ENCODE measurements around the gene CNTN4.

Gene CNTN4

DNA sequence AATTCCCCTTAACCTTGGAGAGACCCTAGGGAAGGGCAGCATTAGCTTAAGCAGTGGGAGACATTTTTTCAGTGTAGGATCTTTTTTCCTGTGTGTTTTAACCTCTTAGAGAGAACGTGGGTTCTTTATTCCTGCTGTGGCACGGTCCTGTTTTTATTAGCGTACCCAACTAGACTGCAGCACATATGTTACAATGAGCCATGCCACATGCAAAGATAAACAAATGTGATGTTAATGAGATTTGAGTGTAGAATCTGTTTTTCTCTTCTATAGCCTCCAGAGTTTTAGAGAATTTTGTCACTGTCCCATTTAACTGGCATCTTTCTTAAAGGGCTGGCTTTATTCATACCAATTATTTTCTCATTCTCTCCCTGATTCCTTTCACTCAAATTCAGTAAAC lies 347.5 kb downstream of the CNTN4 start:
- H3K4me3 ChIP-seq (ENCODE audit: low read length in 2 of 2), result no peak overlapping the region
- no peaks in the 10 kb centered on the region for H3K4me1 ChIP-seq (ENCODE audit: control insufficient read depth in 2 of 2, insufficient read depth in 2 of 2, low read length in 2 of 2)
- H3K36me3 ChIP-seq (ENCODE audit: control insufficient read depth in 2 of 2, insufficient read depth in 2 of 2, low read length in 2 of 2), result no peaks in the 10 kb centered on the region
- H3K27me3 ChIP-seq (ENCODE audit: control insufficient read depth in 2 of 2, insufficient read depth in 2 of 2, low read length in 2 of 2), result no peaks in the 10 kb centered on the region
- H3K9me3 ChIP-seq (ENCODE audit: control insufficient read depth in 2 of 2, low read length in 2 of 2), result no peaks in the 10 kb centered on the region
- no peak overlapping the region for H3K27ac ChIP-seq (ENCODE audit: low read depth in 2 of 2, low read length in 2 of 2)
- no peak overlapping the region for H3K9ac ChIP-seq (ENCODE audit: low read depth in 1 of 2, low read length in 2 of 2)

DNA sequence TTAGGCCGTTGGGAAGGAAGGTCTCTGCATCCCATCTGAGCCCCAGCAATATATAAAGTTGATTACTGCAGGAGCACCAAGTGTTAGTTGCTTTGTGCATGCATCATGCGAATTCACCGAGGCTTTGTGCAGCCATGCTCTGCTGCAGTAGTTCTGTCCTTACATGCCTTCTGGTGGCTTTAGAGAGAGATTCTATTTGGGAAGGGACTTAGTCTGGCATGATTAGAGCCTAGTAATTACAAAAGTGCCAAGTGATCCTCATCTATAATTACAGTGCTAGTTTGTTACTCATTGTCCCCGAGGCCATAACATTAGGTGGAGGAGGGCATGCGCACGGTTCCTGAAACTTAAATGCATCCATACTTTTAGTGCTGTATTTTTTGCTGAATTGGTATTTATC lies 353.6 kb downstream of the CNTN4 start:
- Histone ChIP-seq H3K9me3 (ENCODE audit: control insufficient read depth in 2 of 2, low read length in 2 of 2) (no peaks in the 10 kb centered on the region), H3K4me1 (ENCODE audit: control insufficient read depth in 2 of 2, insufficient read depth in 2 of 2, low read length in 2 of 2) (no peaks in the 10 kb centered on the region), H3K36me3 (ENCODE audit: control insufficient read depth in 2 of 2, insufficient read depth in 2 of 2, low read length in 2 of 2) (no peaks in the 10 kb centered on the region), H3K9ac (ENCODE audit: low read depth in 1 of 2, low read length in 2 of 2) (no peak overlapping the region), H3K27me3 (ENCODE audit: control insufficient read depth in 2 of 2, insufficient read depth in 2 of 2, low read length in 2 of 2) (no peaks in the 10 kb centered on the region), H3K27ac (ENCODE audit: low read depth in 2 of 2, low read length in 2 of 2) (no peak overlapping the region), H3K4me3 (ENCODE audit: low read length in 2 of 2) (no peak overlapping the region)

DNA sequence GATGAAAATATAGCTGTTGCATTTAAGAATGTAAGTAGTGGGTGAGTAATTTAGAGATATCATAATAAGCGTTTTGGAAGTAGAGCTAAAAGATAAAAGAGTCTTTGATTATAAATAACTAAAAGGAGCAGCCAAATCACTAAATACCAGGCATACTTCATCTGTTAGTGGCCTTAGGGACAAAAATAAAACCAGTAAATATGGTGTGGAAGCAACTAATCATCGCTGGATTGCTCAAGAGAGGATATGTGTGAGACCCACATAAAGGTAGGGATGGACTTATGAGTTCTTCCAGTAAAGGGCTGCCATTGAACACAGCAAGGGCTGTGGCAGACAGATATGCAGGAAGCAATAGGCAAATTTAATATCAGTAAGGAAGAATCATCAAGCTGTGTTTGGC lies 356.2 kb downstream of the CNTN4 start:
- Histone ChIP-seq H3K4me1 (ENCODE audit: control insufficient read depth in 2 of 2, insufficient read depth in 2 of 2, low read length in 2 of 2) (no peaks in the 10 kb centered on the region), H3K9me3 (ENCODE audit: control insufficient read depth in 2 of 2, low read length in 2 of 2) (no peaks in the 10 kb centered on the region), H3K9ac (ENCODE audit: low read depth in 1 of 2, low read length in 2 of 2) (no peak overlapping the region), H3K27me3 (ENCODE audit: control insufficient read depth in 2 of 2, insufficient read depth in 2 of 2, low read length in 2 of 2) (no peaks in the 10 kb centered on the region), H3K4me3 (ENCODE audit: low read length in 2 of 2) (no peak overlapping the region), H3K36me3 (ENCODE audit: control insufficient read depth in 2 of 2, insufficient read depth in 2 of 2, low read length in 2 of 2) (no peaks in the 10 kb centered on the region), H3K27ac (ENCODE audit: low read depth in 2 of 2, low read length in 2 of 2) (no peak overlapping the region)

DNA sequence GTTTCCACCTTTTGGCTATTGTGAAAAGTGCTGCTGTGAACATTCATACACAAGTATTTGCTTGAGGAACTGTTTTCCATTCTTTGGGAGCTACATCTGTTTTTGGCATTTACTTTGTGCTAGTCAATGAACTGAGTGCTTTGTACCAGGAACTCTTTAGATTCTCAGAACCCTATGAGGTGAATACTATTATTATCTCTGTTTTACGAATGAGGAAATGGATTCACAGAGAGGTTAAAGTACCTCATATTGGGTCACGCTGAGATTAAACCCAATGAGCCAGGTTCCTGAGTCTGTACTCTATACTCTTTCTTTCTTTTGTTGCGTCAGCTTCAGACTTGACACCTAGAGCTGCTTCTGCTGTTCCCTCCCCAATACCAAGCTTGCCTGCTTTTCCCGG lies 358.1 kb downstream of the CNTN4 start:
- H3K9me3 ChIP-seq (ENCODE audit: control insufficient read depth in 2 of 2, low read length in 2 of 2), result no peaks in the 10 kb centered on the region
- H3K27me3 ChIP-seq (ENCODE audit: control insufficient read depth in 2 of 2, insufficient read depth in 2 of 2, low read length in 2 of 2), result no peaks in the 10 kb centered on the region
- H3K27ac ChIP-seq (ENCODE audit: low read depth in 2 of 2, low read length in 2 of 2), result no peak overlapping the region
- no peaks in the 10 kb centered on the region for H3K4me1 ChIP-seq (ENCODE audit: control insufficient read depth in 2 of 2, insufficient read depth in 2 of 2, low read length in 2 of 2)
- H3K9ac ChIP-seq (ENCODE audit: low read depth in 1 of 2, low read length in 2 of 2), result no peak overlapping the region
- no peaks in the 10 kb centered on the region for H3K36me3 ChIP-seq (ENCODE audit: control insufficient read depth in 2 of 2, insufficient read depth in 2 of 2, low read length in 2 of 2)
- H3K4me3 ChIP-seq (ENCODE audit: low read length in 2 of 2), result no peak overlapping the region

DNA sequence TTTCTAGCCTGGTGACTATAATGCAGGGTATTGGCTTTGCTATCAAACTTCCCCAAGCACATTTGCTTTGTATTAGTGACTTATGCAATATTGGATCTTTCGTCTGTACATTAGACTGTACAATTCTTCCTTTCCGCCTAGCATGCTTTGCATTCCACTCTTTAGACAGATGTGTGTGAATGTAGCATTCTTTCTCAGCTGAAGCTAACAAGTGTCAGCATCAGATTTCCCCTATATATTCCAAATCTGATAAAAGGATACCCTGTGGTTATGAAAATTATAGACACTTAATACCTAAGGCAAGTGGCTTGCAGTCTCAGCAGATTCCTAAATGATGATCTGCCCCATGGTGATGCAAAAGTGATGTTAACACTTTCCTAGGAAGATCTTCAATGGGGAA lies 360.1 kb downstream of the CNTN4 start:
- Histone ChIP-seq H3K36me3 (ENCODE audit: control insufficient read depth in 2 of 2, insufficient read depth in 2 of 2, low read length in 2 of 2) (no peaks in the 10 kb centered on the region), H3K4me1 (ENCODE audit: control insufficient read depth in 2 of 2, insufficient read depth in 2 of 2, low read length in 2 of 2) (no peaks in the 10 kb centered on the region), H3K9me3 (ENCODE audit: control insufficient read depth in 2 of 2, low read length in 2 of 2) (no peaks in the 10 kb centered on the region), H3K27me3 (ENCODE audit: control insufficient read depth in 2 of 2, insufficient read depth in 2 of 2, low read length in 2 of 2) (no peaks in the 10 kb centered on the region), H3K9ac (ENCODE audit: low read depth in 1 of 2, low read length in 2 of 2) (no peak overlapping the region), H3K27ac (ENCODE audit: low read depth in 2 of 2, low read length in 2 of 2) (no peak overlapping the region), H3K4me3 (ENCODE audit: low read length in 2 of 2) (no peak overlapping the region)

DNA sequence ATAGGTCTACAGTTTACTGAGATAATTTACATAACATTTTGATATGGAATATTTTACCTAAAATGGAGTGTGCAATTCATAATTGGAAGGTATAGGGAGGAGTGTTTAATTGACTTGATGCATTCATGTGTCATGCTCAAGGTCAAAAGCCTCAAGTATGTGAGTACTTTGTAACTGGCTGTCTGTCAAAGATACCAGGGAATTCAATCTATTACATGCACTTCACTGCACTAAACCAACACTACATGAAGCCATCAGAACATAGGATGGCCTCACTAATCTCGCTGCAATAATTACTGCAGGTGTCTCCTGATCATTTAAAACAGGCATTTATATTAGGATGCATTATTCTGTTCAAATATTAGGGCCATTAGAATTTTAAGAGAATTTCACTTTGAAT lies 367.2 kb downstream of the CNTN4 start:
- H3K9me3 ChIP-seq (ENCODE audit: control insufficient read depth in 2 of 2, low read length in 2 of 2), result no peaks in the 10 kb centered on the region
- H3K36me3 ChIP-seq (ENCODE audit: control insufficient read depth in 2 of 2, insufficient read depth in 2 of 2, low read length in 2 of 2), result no peaks in the 10 kb centered on the region
- no peaks in the 10 kb centered on the region for H3K27me3 ChIP-seq (ENCODE audit: control insufficient read depth in 2 of 2, insufficient read depth in 2 of 2, low read length in 2 of 2)
- no peaks in the 10 kb centered on the region for H3K4me1 ChIP-seq (ENCODE audit: control insufficient read depth in 2 of 2, insufficient read depth in 2 of 2, low read length in 2 of 2)
- H3K4me3 ChIP-seq (ENCODE audit: low read length in 2 of 2), result no peak overlapping the region
- no peak overlapping the region for H3K27ac ChIP-seq (ENCODE audit: low read depth in 2 of 2, low read length in 2 of 2)
- no peak overlapping the region for H3K9ac ChIP-seq (ENCODE audit: low read depth in 1 of 2, low read length in 2 of 2)

DNA sequence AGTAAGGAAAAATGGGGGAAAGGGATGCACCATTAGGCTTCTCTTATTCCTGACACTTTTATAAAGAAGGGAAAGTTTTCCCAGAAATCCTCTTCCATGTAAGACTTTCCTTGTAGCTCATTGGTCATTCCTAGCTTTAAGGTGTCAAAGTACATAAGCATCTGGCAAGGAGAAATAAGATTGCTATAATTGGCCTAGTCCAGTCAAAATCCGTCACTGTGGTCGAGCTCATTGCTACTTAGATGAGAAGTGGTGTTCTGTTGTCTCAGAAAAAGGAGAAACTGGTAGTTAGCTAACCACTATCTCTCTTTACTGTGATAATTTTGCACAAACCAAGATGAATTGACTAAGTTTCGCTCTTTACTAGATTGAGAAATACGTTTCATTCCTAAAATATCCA lies 370.1 kb downstream of the CNTN4 start:
- H3K9me3 ChIP-seq (ENCODE audit: control insufficient read depth in 2 of 2, low read length in 2 of 2), result no peaks in the 10 kb centered on the region
- H3K9ac ChIP-seq (ENCODE audit: low read depth in 1 of 2, low read length in 2 of 2), result no peak overlapping the region
- no peaks in the 10 kb centered on the region for H3K36me3 ChIP-seq (ENCODE audit: control insufficient read depth in 2 of 2, insufficient read depth in 2 of 2, low read length in 2 of 2)
- H3K4me3 ChIP-seq (ENCODE audit: low read length in 2 of 2), result no peak overlapping the region
- H3K27ac ChIP-seq (ENCODE audit: low read depth in 2 of 2, low read length in 2 of 2), result no peak overlapping the region
- no peaks in the 10 kb centered on the region for H3K4me1 ChIP-seq (ENCODE audit: control insufficient read depth in 2 of 2, insufficient read depth in 2 of 2, low read length in 2 of 2)
- H3K27me3 ChIP-seq (ENCODE audit: control insufficient read depth in 2 of 2, insufficient read depth in 2 of 2, low read length in 2 of 2), result no peaks in the 10 kb centered on the region

DNA sequence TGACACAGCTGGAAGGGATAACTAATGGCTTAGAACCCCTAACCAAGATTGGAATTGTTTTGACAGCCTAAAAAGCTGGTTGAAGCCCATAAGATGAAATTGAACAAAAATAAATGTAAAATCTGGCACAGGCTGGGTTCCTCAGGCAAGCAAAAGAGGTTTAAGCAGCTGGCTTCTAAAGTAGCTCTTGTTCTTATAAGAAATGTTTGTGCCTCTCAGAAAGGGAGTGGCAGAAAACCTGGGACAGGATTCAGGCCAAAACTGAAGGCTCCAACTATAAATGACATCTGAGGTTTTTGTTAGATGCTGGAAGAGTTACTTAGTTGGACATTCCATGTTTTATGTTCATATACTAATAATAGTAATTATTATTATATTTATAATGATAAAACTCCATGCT lies 378.3 kb downstream of the CNTN4 start:
- no peak overlapping the region for H3K27ac ChIP-seq (ENCODE audit: low read depth in 2 of 2, low read length in 2 of 2)

DNA sequence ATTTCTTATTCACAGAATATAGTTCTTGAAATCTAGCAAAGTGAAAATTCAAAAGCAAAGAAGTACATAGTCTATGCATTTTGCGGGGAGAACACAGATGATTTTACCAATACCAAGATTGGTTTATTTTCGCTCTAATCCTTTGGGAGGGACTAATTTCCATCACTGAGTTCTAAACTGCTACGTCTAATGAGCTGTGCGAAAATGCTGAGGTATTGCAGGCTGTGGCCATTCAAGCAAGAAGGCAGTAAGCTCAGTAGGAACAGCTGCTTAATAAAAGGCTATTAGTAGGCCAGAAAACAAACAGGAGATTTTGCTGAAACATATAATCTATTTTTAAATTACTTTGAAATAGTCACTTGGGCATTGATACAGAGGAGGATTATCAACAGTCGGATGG lies 379.0 kb downstream of the CNTN4 start:
- H3K9me3 ChIP-seq (ENCODE audit: control insufficient read depth in 2 of 2, low read length in 2 of 2), result no peaks in the 10 kb centered on the region
- H3K36me3 ChIP-seq (ENCODE audit: control insufficient read depth in 2 of 2, insufficient read depth in 2 of 2, low read length in 2 of 2), result no peaks in the 10 kb centered on the region

More for the DNA sequence above, 378.3 kb downstream of the CNTN4 start:
- no peak overlapping the region for H3K4me3 ChIP-seq (ENCODE audit: low read length in 2 of 2)
- H3K27me3 ChIP-seq (ENCODE audit: control insufficient read depth in 2 of 2, insufficient read depth in 2 of 2, low read length in 2 of 2), result no peaks in the 10 kb centered on the region
- H3K9ac ChIP-seq (ENCODE audit: low read depth in 1 of 2, low read length in 2 of 2), result no peak overlapping the region
- no peaks in the 10 kb centered on the region for H3K4me1 ChIP-seq (ENCODE audit: control insufficient read depth in 2 of 2, insufficient read depth in 2 of 2, low read length in 2 of 2)
- H3K9me3 ChIP-seq (ENCODE audit: control insufficient read depth in 2 of 2, low read length in 2 of 2), result no peaks in the 10 kb centered on the region
- no peaks in the 10 kb centered on the region for H3K36me3 ChIP-seq (ENCODE audit: control insufficient read depth in 2 of 2, insufficient read depth in 2 of 2, low read length in 2 of 2)

DNA sequence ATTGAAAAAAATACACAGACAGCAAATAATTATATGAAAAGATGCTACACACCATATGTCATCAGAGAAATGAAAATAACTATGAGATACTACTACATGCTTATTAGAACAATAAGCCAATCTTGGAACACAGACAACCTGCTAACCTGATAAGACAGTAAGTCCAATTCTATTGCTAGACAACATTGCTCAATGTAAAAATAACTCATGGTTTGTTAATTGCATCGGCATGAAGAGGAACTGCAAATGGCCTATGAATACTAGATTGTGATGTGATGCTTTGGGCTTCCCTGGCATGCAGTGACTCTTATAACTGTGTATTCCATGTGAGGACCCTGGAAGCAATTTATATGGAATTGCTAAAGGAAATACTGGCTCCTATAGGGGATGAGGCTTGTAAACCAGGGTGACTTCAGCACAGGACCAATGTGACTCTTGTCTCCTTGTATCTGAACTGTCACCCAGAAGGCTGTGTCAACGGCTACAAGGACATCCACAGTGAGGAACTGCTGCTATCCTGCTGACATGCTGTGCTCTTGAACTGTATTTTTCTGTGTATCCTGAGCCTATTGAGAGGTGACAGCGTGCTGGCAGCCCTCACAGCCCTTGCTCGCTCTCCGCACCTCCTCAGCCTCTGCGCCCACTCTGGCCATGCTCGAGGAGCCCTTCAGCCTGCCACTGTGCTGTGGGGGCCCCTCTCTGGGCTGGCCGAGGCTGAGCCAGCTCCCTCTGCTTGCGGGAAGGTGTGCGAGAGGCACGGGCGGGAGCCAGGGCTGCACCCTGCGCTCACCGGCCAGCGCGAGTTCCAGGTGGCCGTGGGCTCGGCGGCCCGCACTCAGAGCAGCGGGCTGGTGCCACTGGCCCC lies 385.7 kb downstream of the CNTN4 start:
- H3K9ac ChIP-seq (ENCODE audit: low read depth in 1 of 2, low read length in 2 of 2), result no peak overlapping the region
- no peaks in the 10 kb centered on the region for H3K36me3 ChIP-seq (ENCODE audit: control insufficient read depth in 2 of 2, insufficient read depth in 2 of 2, low read length in 2 of 2)
- H3K27ac ChIP-seq (ENCODE audit: low read depth in 2 of 2, low read length in 2 of 2), result no peak overlapping the region

More for the DNA sequence above, 379.0 kb downstream of the CNTN4 start:
- H3K27ac ChIP-seq (ENCODE audit: low read depth in 2 of 2, low read length in 2 of 2), result no peak overlapping the region
- no peaks in the 10 kb centered on the region for H3K27me3 ChIP-seq (ENCODE audit: control insufficient read depth in 2 of 2, insufficient read depth in 2 of 2, low read length in 2 of 2)
- H3K4me1 ChIP-seq (ENCODE audit: control insufficient read depth in 2 of 2, insufficient read depth in 2 of 2, low read length in 2 of 2), result no peaks in the 10 kb centered on the region
- no peak overlapping the region for H3K4me3 ChIP-seq (ENCODE audit: low read length in 2 of 2)
- H3K9ac ChIP-seq (ENCODE audit: low read depth in 1 of 2, low read length in 2 of 2), result no peak overlapping the region

More for the DNA sequence above, 385.7 kb downstream of the CNTN4 start:
- no peak overlapping the region for H3K4me3 ChIP-seq (ENCODE audit: low read length in 2 of 2)
- no peaks in the 10 kb centered on the region for H3K27me3 ChIP-seq (ENCODE audit: control insufficient read depth in 2 of 2, insufficient read depth in 2 of 2, low read length in 2 of 2)
- H3K9me3 ChIP-seq (ENCODE audit: control insufficient read depth in 2 of 2, low read length in 2 of 2), result no peaks in the 10 kb centered on the region
- H3K4me1 ChIP-seq (ENCODE audit: control insufficient read depth in 2 of 2, insufficient read depth in 2 of 2, low read length in 2 of 2), result no peaks in the 10 kb centered on the region
